Right lung (tissue), 5 donors: ENCODE measurements around the gene METTL22. TPM values are rescaled to one million over a fixed set of nuclear protein-coding genes. Genes with fewer than 3 reads are reported as not detected.
A peak's percentile ranks its signal among the peaks of the same experiment; 100 is the strongest.

Experiments
- DNase-seq, 2 donors: peaks; one replicate each; pipeline ENCODE4 v3.0.0-alpha.2; 2013
- polyA plus RNA-seq, 5 donors: library from polyadenylated mRNA; unstranded; fragments of 120-200 nt; gene quantifications; one replicate each; pipeline versions ENCODE4 v1.2.1 to v1.2.3, GENCODE V29; 2013; ENCODE audit warnings: inconsistent platforms in 1 of 5, low replicate concordance in 1 of 5; ENCODE audit not compliant: insufficient read length in 5 of 5, insufficient read depth in 1 of 5

The METTL22 gene
- polyA plus RNA-seq, 5 donors = 24.4 to 33.6 (median 26.8) TPM

GRCh38 chr16:8590811-8591210 is 30.7 kb upstream of the METTL22 start:
- no peak for DNase-seq

GRCh38 chr16:8591451-8591850 is 30.0 kb upstream of the METTL22 start:
- DNase-seq = no peak

GRCh38 chr16:8594149-8594666 is 27.3 kb upstream of the METTL22 start:
- no peak for DNase-seq

- no peak for DNase-seq
Measured at GRCh38 chr16:8595783-8596182, 25.7 kb upstream of the METTL22 start.

- no peak for DNase-seq
Measured at GRCh38 chr16:8596581-8596980, 24.9 kb upstream of the METTL22 start.

- DNase-seq = peak; percentile 37 to 43
Measured at GRCh38 chr16:8600144-8600775, 21.2 kb upstream of the METTL22 start.

GRCh38 chr16:8605554-8605953 is 15.9 kb upstream of the METTL22 start:
- DNase-seq = no peak

GRCh38 chr16:8607214-8607613 is 14.3 kb upstream of the METTL22 start:
- no peak for DNase-seq

- DNase-seq = no peak
Measured at GRCh38 chr16:8611122-8611521, 10.4 kb upstream of the METTL22 start.

GRCh38 chr16:8611886-8612600 is 9.5 kb upstream of the METTL22 start:
- no peak for DNase-seq

- DNase-seq = no peak
Measured at GRCh38 chr16:8614435-8615029, 7.0 kb upstream of the METTL22 start.

GRCh38 chr16:8619671-8620370 is 1.7 kb upstream of the METTL22 start:
- DNase-seq = no peak

GRCh38 chr16:8620535-8620934 is 963 bp upstream of the METTL22 start:
- DNase-seq = no peak

- no peak for DNase-seq
Measured at GRCh38 chr16:8621222-8621571, 301 bp upstream of the METTL22 start.

GRCh38 chr16:8622315-8622656 is 788 bp downstream of the METTL22 start:
- no peak for DNase-seq

GRCh38 chr16:8623634-8624033 is 2.1 kb downstream of the METTL22 start:
- DNase-seq = no peak

GRCh38 chr16:8625491-8626087 is 4.1 kb downstream of the METTL22 start:
- no peak for DNase-seq

GRCh38 chr16:8626946-8627345 is 5.4 kb downstream of the METTL22 start:
- DNase-seq = no peak

GRCh38 chr16:8627456-8627855 is 6.0 kb downstream of the METTL22 start:
- DNase-seq = no peak

- DNase-seq = no peak
Measured at GRCh38 chr16:8628981-8629725, 7.7 kb downstream of the METTL22 start.

- no peak for DNase-seq
Measured at GRCh38 chr16:8630255-8630953, 8.9 kb downstream of the METTL22 start.
